GM18519 (cell line): ENCODE results near the gene KBTBD4.
"Not testable (repeated sequence)": the region's sequence is repeated elsewhere in the genome, so short reads cannot be mapped to it uniquely, and the experiment has no call there.

Experiments
- ATAC-seq: cut with Tn5 transposase; IDR thresholded peaks from one replicate; pipeline ENCODE4 v1.9.1; 2021; ENCODE audit warnings: mild to moderate bottlenecking, moderate library complexity; ENCODE audit not compliant: unreplicated experiment, low FRiP score

The KBTBD4 gene

DNA sequence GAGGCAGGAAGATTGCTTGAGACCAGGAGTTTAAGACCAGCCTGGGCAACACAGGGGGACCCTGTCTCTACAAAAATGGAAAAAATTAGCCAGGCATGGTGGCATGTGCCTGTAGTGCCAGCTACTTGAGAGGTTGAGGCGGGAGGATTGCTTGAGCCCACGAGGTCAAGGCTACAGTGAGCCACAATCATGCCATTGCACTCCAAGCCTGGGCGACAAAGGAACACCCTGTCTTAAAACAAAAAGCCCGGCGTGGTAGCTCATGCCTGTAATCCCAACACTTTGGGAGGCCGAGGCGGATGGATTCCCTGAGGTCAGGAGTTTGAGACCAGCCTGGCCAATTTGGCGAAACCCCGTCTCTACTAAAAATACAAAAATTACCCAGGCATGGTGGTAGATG is 48.0 kb downstream of the KBTBD4 start:
- ATAC-seq, result not testable (repeated sequence)

DNA sequence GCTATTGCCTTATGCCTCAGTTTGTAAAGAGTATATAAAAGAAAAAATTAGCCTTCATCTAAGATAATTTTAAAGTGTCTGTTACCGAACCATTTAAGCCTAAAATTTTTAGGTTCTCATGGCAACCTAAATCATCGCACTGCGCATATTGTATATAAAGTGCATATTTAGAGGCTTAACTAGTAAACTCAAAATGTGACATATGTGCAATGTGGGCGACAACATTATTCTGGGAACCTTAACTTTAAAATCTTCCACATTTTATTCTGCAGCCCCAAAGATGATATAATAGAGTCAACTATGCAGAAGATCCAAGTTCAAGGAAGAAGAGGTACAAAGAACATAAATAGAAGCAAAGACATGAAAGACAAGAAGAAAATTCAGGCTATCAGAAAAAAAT is 48.8 kb downstream of the KBTBD4 start:
- ATAC-seq, result no peak

DNA sequence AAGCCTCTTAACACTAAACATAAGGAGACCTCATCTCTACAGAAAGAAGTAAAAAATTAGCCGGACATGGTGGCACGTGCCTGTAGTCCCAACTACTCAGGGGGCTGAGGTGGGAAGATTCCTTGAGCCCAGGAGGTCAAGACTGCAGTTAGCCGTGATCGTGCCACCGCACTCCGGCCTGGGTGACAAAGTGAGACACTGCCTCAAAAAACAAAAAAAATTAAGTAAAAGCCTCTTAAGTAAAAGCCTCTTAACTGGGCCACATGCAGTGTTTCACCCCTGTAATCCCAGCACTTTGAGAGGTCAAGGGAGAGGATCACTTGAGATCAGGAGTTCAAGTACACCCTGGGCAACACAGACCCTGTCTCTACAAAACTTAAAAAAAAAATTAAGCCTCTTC is 51.6 kb downstream of the KBTBD4 start:
- no peak for ATAC-seq

DNA sequence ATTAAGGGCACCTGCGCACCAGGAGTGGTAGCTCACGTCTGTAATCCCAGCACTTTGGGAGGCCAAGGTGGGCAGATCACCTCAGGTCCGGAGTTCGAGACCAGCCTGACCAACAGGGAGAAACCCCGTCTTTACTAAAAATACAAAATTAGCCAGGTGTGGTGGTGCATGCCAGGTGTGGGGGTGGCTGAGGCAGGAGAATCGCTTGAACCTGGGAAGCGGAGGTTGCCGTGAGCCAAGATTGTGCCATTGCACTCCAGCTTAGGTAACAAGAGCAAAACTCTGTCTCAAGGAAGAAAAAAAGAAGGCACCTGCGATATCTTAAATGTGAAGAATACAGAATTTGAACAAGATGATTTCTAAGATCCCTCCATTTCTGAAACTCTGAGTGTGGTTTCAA is 52.7 kb downstream of the KBTBD4 start:
- ATAC-seq, result not testable (repeated sequence)

DNA sequence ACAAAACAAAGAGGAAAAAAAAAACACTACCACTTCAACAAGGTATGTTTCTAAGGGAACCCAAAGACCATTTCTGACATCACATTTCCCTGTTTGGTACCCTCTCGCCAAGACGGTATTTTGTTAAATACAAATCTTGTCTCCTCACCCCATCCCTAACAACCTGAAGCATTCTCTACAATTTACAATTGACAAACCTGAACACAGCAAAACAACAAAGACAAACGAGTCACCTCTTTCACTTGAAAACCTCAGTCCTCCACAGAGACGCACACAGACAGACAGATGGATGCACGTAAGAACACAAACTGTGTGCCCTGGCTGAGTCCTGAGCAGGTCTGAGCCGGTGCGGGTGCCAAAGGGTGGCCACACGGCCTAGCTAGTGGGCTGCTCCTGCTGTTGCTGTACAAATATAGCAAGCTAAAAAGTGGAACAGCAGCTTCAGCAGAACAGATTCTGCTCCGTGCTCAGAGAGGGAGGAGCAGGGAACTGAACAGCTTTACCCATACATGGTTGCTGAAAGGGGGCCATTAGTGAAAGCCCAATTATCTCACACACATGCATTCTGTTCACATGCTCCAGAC is 54.4 kb downstream of the KBTBD4 start:
- no peak for ATAC-seq

DNA sequence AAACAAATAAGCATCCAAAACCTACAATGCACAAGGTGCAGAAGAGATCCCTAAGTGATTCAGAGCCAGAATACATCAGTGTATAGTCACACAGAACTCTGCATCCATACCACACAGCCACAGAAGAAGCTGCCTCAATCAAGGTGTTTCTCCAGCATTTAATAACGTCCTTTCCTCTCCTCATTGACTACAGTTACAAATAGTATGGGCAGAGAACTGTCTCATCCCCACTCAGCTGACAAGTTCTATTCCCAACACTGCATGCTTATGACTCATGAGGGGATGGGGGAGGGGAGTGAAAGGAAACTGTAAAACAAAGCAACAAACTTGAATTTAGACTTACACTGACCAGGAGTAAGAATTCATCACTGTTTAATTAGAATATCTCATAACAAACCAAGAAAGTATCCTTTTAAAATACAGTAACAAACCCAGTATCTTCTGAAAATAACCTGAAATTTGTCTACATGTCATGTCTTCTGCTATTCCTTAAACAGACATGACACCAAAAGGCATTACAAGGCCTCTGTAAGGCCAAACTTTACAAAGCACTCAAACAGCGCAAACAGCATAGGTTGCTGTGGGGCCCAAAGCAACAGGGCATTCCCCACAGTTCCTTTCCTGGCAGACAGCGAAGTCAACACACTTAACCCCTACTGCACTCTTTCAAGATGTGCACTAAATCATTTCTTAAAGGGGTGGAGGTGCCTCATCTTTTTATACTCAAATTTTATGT is 55.1 kb downstream of the KBTBD4 start:
- no peak for ATAC-seq
